Caco-2 (cell line): ENCODE results near the gene S100A6. TPM values are rescaled to one million over a fixed set of nuclear protein-coding genes. Genes with fewer than 3 reads are reported as not detected.
"Not testable (repeated sequence)": the region's sequence is repeated elsewhere in the genome, so short reads cannot be mapped to it uniquely, and the experiment has no call there.

Experiments
- BruUV-seq: library from RNA; stranded (reverse); fragments of 400-500 nt; replicated peaks from 2 replicates; lab custom pipeline; 2021; lab: Mats Ljungman, UMichigan
- CTCF ChIA-PET: fragments of 300-600 bp; sonication (Branson Sonifier 250); formaldehyde crosslinking; loops from one replicate; lab custom pipeline; 2022; ENCODE audit warnings: antibody characterized with exemption; lab: Charles Lee
- POLR2A ChIA-PET: fragments of 300-600 bp; sonication (Branson Sonifier 250); formaldehyde crosslinking; loops from one replicate; lab custom pipeline; 2022; ENCODE audit warnings: antibody characterized with exemption; lab: Charles Lee
- DNase-seq, 2 experiments: peaks; one replicate each; pipeline versions ENCODE4 v3.0.0 to v3.0.0-alpha.2; 2020 to 2022
- H3K27me3 ChIP-seq: replicated peaks from 2 replicates; pipeline ENCODE4 v1.6.0; 2011; ENCODE audit warnings: low read length; ENCODE audit not compliant: control insufficient read depth, insufficient read depth
- H3K36me3 ChIP-seq: 2 replicates; pipeline ENCODE4 v1.5.1; 2011; ENCODE audit warnings: low read length; ENCODE audit not compliant: control insufficient read depth, insufficient read depth
- H3K4me1 ChIP-seq: fragments of 250-450 bp; sonication (Bioruptor Pico); 2 replicates; pipeline ENCODE4 v1.5.1; 2020; ENCODE audit warnings: mild to moderate bottlenecking
- H3K4me3 ChIP-seq: 2 replicates; pipeline ENCODE4 v1.5.1; 2011; ENCODE audit warnings: low read depth, mild to moderate bottlenecking, control low read depth, low read length
- H3K9me3 ChIP-seq: fragments of 250-450 bp; sonication (Bioruptor Pico); 2 replicates; pipeline ENCODE4 v1.5.1; 2020; ENCODE audit warnings: mild to moderate bottlenecking, moderate library complexity
- H3K27ac Mint-ChIP-seq: one replicate; pipeline ENCODE4 v1.8.0; 2022; ENCODE audit warnings: mixed read lengths; ENCODE audit not compliant: unreplicated experiment
- H3K27me3 Mint-ChIP-seq: one replicate; pipeline ENCODE4 v1.8.0; 2022; ENCODE audit warnings: mixed read lengths; ENCODE audit not compliant: insufficient read depth, unreplicated experiment
- H3K36me3 Mint-ChIP-seq: one replicate; pipeline ENCODE4 v1.8.0; 2022; ENCODE audit warnings: mild to moderate bottlenecking, mixed read lengths; ENCODE audit not compliant: insufficient read depth, unreplicated experiment
- H3K4me1 Mint-ChIP-seq: one replicate; pipeline ENCODE4 v1.8.0; 2022; ENCODE audit warnings: low read depth, mixed read lengths; ENCODE audit not compliant: unreplicated experiment
- H3K4me3 Mint-ChIP-seq: one replicate; pipeline ENCODE4 v1.8.0; 2022; ENCODE audit warnings: mild to moderate bottlenecking, moderate library complexity, mixed read lengths; ENCODE audit not compliant: unreplicated experiment
- H3K9me3 Mint-ChIP-seq: one replicate; pipeline ENCODE4 v1.8.0; 2022; ENCODE audit warnings: mixed read lengths; ENCODE audit not compliant: unreplicated experiment
- intact Hi-C: fragments of 100-400 bp; cut with micrococcal nuclease; formaldehyde crosslinking; loops from one replicate; pipeline ENCODE4 v1.10.0; 2022; ENCODE audit not compliant: unreplicated experiment
- total RNA-seq: library from RNA; stranded (reverse); gene quantifications from 2 replicates; pipeline ENCODE4 v1.2.3, GENCODE V29; 2022
- TF ChIP-seq, protein P1 (sequence below), 2 experiments: fragments of 200-600 bp in 1 of 2; IDR thresholded peaks; 1 replicate in 1 of 2; 2 replicates in 1 of 2; pipeline versions ENCODE4 v1.5.1 to v1.8.0; 2011 to 2022; ENCODE audit warnings: antibody characterized with exemption in 1 of 2, control low read depth in 1 of 2, inconsistent platforms in 1 of 2, low read depth in 1 of 2, low read length in 1 of 2, mild to moderate bottlenecking in 1 of 2, moderate library complexity in 1 of 2; ENCODE audit not compliant: insufficient read depth in 1 of 2, severe bottlenecking in 1 of 2, unreplicated experiment in 1 of 2

The S100A6 gene
- total RNA-seq, 1 experiment from 2014 or later, result 432 TPM

GRCh38 chr1:153525088-153525728 is 10.6 kb downstream of the S100A6 start:
- Mint-ChIP-seq H3K27me3 (no peaks in the 10 kb centered on the region), H3K9me3 (peaks cover 9% of the 10 kb centered on the region), H3K27ac (peak overlapping the region; percentile 66), H3K4me1 (peaks cover 36% of the 10 kb centered on the region), H3K36me3 (peaks cover 21% of the 10 kb centered on the region), H3K4me3 (no peak overlapping the region)
- intact Hi-C loops, result no loop called here
- Histone ChIP-seq H3K36me3 (no peaks in the 10 kb centered on the region), H3K4me1 (peaks cover 33% of the 10 kb centered on the region), H3K27me3 (no peaks in the 10 kb centered on the region), H3K9me3 (peaks cover 5% of the 10 kb centered on the region; the same call in 1 of the 2 replicates), H3K4me3 (no peak overlapping the region)
- no TSS peak for BruUV-seq
- POLR2A ChIA-PET, result interaction anchor here (0.6 to 0.8 kb wide), 2 partner anchors 88 to 101 kb away, joined by 3 to 4 read pairs; partner anchors contain the start of gene S100A16
- no peak for DNase-seq
- TF ChIP-seq, protein P1, sequence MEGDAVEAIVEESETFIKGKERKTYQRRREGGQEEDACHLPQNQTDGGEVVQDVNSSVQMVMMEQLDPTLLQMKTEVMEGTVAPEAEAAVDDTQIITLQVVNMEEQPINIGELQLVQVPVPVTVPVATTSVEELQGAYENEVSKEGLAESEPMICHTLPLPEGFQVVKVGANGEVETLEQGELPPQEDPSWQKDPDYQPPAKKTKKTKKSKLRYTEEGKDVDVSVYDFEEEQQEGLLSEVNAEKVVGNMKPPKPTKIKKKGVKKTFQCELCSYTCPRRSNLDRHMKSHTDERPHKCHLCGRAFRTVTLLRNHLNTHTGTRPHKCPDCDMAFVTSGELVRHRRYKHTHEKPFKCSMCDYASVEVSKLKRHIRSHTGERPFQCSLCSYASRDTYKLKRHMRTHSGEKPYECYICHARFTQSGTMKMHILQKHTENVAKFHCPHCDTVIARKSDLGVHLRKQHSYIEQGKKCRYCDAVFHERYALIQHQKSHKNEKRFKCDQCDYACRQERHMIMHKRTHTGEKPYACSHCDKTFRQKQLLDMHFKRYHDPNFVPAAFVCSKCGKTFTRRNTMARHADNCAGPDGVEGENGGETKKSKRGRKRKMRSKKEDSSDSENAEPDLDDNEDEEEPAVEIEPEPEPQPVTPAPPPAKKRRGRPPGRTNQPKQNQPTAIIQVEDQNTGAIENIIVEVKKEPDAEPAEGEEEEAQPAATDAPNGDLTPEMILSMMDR (IDR thresholded peaks at IDR 0.05; ENCODE audit: insufficient read depth in 1 of 2, low read depth in 1 of 2, low read length in 1 of 2, severe bottlenecking in 1 of 2, unreplicated experiment in 1 of 2), result no peak
- CTCF ChIA-PET, result interaction anchor here (1.5 to 1.6 kb wide), 3 partner anchors 9 to 102 kb away, joined by 3 to 6 read pairs (median 4); partner anchors contain the start of genes S100A13 and S100A6

- POLR2A ChIA-PET, H3K4me3 ChIP-seq, H3K9me3 ChIP-seq, H3K27me3 Mint-ChIP-seq, DNase-seq, H3K9me3 Mint-ChIP-seq, H3K27me3 ChIP-seq, H3K4me3 Mint-ChIP-seq, H3K36me3 ChIP-seq, CTCF ChIA-PET, intact Hi-C loops: not testable (repeated sequence)
- Mint-ChIP-seq H3K27ac (peak overlapping the region; percentile 46), H3K36me3 (peaks cover 37% of the 10 kb centered on the region), H3K4me1 (peaks cover 56% of the 10 kb centered on the region)
- peaks cover 56% of the 10 kb centered on the region for H3K4me1 ChIP-seq
- BruUV-seq, result TSS peak; percentile 75
Observed at GRCh38 chr1:153522353-153523048, 13.3 kb downstream of the S100A6 start.

DNA sequence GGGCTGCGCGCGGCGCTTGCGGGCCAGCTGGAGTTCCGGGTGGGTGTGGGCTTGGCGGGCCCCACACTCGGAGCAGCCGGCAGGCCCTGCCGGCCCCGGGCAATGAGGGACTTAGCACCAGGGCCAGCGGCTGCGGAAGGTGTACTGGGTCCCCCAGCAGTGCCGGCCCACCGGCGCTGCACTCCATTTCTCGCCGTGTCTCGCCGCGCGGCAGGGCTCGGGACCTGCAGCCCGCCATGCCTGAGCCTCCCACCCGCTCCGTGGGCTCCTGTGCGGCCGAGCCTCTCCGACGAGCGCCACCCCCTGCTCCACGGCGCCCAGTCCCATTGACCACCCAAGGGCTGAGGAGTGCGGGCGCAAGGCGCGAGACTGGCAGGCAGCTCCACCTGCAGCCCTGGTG is 14.0 kb downstream of the S100A6 start:
- CTCF ChIA-PET, result interaction anchor here (0.6 to 1.3 kb wide), 2 partner anchors 50 to 56 kb away, joined by 3 to 5 read pairs; no protein-coding TSS in a partner anchor
- H3K9me3 Mint-ChIP-seq, H3K9me3 ChIP-seq, intact Hi-C loops, H3K27me3 ChIP-seq, H3K4me3 ChIP-seq, H3K27me3 Mint-ChIP-seq, H3K4me3 Mint-ChIP-seq, BruUV-seq, H3K36me3 ChIP-seq, DNase-seq: not testable (repeated sequence)
- peak overlapping the region; percentile 46 for H3K27ac Mint-ChIP-seq
- H3K4me1 ChIP-seq, result peaks cover 63% of the 10 kb centered on the region
- POLR2A ChIA-PET, result interaction anchor here (1.1 kb wide), 1 partner anchor 56 kb away, joined by 4 read pairs; no protein-coding TSS in a partner anchor
- peaks cover 50% of the 10 kb centered on the region for H3K4me1 Mint-ChIP-seq
- H3K36me3 Mint-ChIP-seq, result peaks cover 37% of the 10 kb centered on the region
